Smooth muscle cell (in vitro differentiated cells): ENCODE measurements around the gene POLE. TPM values are rescaled to one million over a fixed set of nuclear protein-coding genes. Genes with fewer than 3 reads are reported as not detected.

Source experiments
- DNase-seq: peaks from one replicate; lab custom pipeline; 2025; ENCODE audit not compliant: unreplicated experiment; lab: John Stamatoyannopoulos, UW
- H2AFZ ChIP-seq: fragments of 200-600 bp; sonication (generic); 2 replicates; pipeline ENCODE4 v1.6.0; 2016; ENCODE audit warnings: antibody characterized with exemption, low read depth, mild to moderate bottlenecking
- H3F3A ChIP-seq: fragments of 200-600 bp; sonication (generic); 2 replicates; pipeline ENCODE4 v1.6.0; 2017; ENCODE audit warnings: antibody characterized with exemption, low read depth
- H3K27ac ChIP-seq: fragments of 200-600 bp; sonication (generic); 2 replicates; pipeline ENCODE4 v1.5.1; 2016; ENCODE audit warnings: low read depth, mild to moderate bottlenecking
- H3K27me3 ChIP-seq: fragments of 200-600 bp; sonication (generic); 2 replicates; pipeline ENCODE4 v1.6.1; 2016; ENCODE audit warnings: low read depth, mild to moderate bottlenecking
- H3K36me3 ChIP-seq: fragments of 200-600 bp; sonication (generic); 2 replicates; pipeline ENCODE4 v1.5.1; 2016; ENCODE audit warnings: low read depth
- H3K4me1 ChIP-seq: fragments of 200-600 bp; sonication (generic); 2 replicates; pipeline ENCODE4 v1.5.1; 2016; ENCODE audit warnings: low read depth
- H3K4me2 ChIP-seq: fragments of 200-600 bp; sonication (generic); 2 replicates; pipeline ENCODE4 v1.6.0; 2016; ENCODE audit warnings: mild to moderate bottlenecking
- H3K4me3 ChIP-seq: fragments of 200-600 bp; sonication (generic); 2 replicates; pipeline ENCODE4 v1.5.1; 2016; ENCODE audit warnings: mild to moderate bottlenecking
- H3K79me2 ChIP-seq: fragments of 200-600 bp; sonication (generic); 2 replicates; pipeline ENCODE4 v1.6.0; 2016; ENCODE audit warnings: low read depth, mild to moderate bottlenecking
- H3K9ac ChIP-seq: fragments of 200-600 bp; sonication (generic); 2 replicates; pipeline ENCODE4 v1.6.0; 2016; ENCODE audit warnings: low read depth
- H3K9me3 ChIP-seq: fragments of 200-600 bp; sonication (generic); replicated peaks from 2 replicates; pipeline ENCODE4 v1.5.1; 2016; ENCODE audit warnings: low read depth
- H4K20me1 ChIP-seq: fragments of 200-600 bp; sonication (generic); 2 replicates; pipeline ENCODE4 v1.6.0; 2016; ENCODE audit warnings: low read depth
- WGBS: methylation state at CpG from one replicate; pipeline ENCODE4 v1.1.7; 2016; ENCODE audit warnings: low lambda C conversion rate; 5-methylcytosine and 5-hydroxymethylcytosine counted together
- polyA plus RNA-seq: library from polyadenylated mRNA; unstranded; fragments of >200 nt; fragmentation: Nextera tagmentation; extraction: Ambion mirVana; gene quantifications from 2 replicates; pipeline ENCODE4 v1.2.1, GENCODE V29; 2016
- total RNA-seq: library from RNA; depleted of rRNA; stranded (reverse); fragments of >200 nt; gene quantifications from 2 replicates; pipeline ENCODE4 v1.2.3, GENCODE V29; 2014
- TF ChIP-seq, protein P1 (sequence below): fragments of 200-600 bp; sonication (generic); IDR thresholded peaks from 2 replicates; pipeline ENCODE4 v1.5.1; 2017; ENCODE audit warnings: borderline replicate concordance, mild to moderate bottlenecking, antibody characterized with exemption; ENCODE audit not compliant: insufficient read depth, poor library complexity, severe bottlenecking

POLE gene
- total and polyA plus RNA-seq, 2 experiments from 2014 or later = 8.5 to 11.5 TPM

DNA sequence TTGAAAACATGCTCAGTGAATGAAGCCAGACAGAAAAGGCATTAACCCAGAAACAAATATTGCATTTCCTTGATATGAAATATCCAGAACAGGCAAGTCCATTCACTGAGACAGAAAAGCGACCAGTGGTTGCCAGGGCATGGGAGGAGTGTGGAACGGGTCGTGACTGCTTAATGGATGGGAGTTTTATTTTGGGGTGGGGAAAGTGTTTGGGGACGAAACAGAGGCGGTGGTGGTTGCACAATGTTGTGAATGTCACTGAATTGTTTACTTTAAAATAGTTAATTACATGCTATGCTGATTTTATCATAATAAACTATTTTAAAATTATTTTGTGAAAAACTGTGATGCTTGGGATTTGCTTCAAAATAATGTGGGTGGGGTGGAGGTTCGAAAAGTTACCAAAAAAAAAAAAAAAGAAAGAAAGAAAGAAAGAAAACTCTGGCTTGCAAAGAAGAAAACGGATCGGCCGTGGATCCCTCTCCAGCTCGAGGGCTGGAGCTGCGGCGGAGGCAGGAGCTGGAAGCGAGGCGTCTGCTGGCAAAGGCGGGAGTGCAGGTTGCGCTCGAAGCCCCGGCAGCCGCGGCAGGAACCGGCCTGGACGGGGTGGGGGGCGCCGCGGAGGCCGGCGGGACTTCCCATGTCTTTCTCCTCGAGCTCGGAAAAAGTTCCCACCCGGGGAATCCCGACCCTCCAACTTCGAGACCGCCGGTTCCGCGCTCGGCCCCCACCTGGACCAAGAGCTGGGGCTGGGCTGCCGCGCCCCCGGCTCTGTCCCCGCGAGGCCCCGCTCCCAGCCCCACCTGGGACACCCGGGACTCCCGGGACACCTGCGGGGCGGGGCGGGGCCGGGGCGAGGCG lies 69.1 kb downstream of the POLE start:
- no peak overlapping the region for H3K9ac ChIP-seq
- H3K27ac ChIP-seq = no peak overlapping the region
- TF ChIP-seq, protein P1, sequence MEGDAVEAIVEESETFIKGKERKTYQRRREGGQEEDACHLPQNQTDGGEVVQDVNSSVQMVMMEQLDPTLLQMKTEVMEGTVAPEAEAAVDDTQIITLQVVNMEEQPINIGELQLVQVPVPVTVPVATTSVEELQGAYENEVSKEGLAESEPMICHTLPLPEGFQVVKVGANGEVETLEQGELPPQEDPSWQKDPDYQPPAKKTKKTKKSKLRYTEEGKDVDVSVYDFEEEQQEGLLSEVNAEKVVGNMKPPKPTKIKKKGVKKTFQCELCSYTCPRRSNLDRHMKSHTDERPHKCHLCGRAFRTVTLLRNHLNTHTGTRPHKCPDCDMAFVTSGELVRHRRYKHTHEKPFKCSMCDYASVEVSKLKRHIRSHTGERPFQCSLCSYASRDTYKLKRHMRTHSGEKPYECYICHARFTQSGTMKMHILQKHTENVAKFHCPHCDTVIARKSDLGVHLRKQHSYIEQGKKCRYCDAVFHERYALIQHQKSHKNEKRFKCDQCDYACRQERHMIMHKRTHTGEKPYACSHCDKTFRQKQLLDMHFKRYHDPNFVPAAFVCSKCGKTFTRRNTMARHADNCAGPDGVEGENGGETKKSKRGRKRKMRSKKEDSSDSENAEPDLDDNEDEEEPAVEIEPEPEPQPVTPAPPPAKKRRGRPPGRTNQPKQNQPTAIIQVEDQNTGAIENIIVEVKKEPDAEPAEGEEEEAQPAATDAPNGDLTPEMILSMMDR = no peak
- H3K4me1 ChIP-seq = peaks cover 3% of the 10 kb centered on the region
- DNase-seq = no peak
- WGBS = 29% methylated on average over 21 of the region's 51 CpGs
- H3K4me2 ChIP-seq = peak overlapping the region; percentile 59
- no peak overlapping the region for H2AFZ ChIP-seq
- no peaks in the 10 kb centered on the region for H3K79me2 ChIP-seq
- peaks cover 4% of the 10 kb centered on the region for H3F3A ChIP-seq
- peaks cover 3% of the 10 kb centered on the region for H4K20me1 ChIP-seq
- H3K27me3 ChIP-seq = peaks cover 61% of the 10 kb centered on the region
- peaks cover 6% of the 10 kb centered on the region for H3K9me3 ChIP-seq
- H3K4me3 ChIP-seq = peak overlapping the region; percentile 29
- H3K36me3 ChIP-seq = no peaks in the 10 kb centered on the region

- no peak overlapping the region for H3K4me2 ChIP-seq
- 88% methylated on average over 4 of the region's 4 CpGs for WGBS
- no peak overlapping the region for H3K27ac ChIP-seq
- DNase-seq = no peak
- H3K27me3 ChIP-seq = peaks cover 68% of the 10 kb centered on the region
- no peaks in the 10 kb centered on the region for H3F3A ChIP-seq
- peaks cover 3% of the 10 kb centered on the region for H3K4me1 ChIP-seq
- H3K79me2 ChIP-seq = no peaks in the 10 kb centered on the region
- no peak overlapping the region for H2AFZ ChIP-seq
- TF ChIP-seq, protein P1 = no peak
- H3K4me3 ChIP-seq = no peak overlapping the region
- no peak overlapping the region for H3K9ac ChIP-seq
- H3K36me3 ChIP-seq = no peaks in the 10 kb centered on the region
- H4K20me1 ChIP-seq = no peaks in the 10 kb centered on the region
- peaks cover 6% of the 10 kb centered on the region for H3K9me3 ChIP-seq
Measured at GRCh38 chr12:132617135-132617701, 69.9 kb downstream of the POLE start.

- Histone ChIP-seq H3K27me3 (peaks cover 67% of the 10 kb centered on the region), H3K4me2 (no peak overlapping the region), H3K4me1 (peaks cover 3% of the 10 kb centered on the region), H4K20me1 (no peaks in the 10 kb centered on the region), H3K4me3 (no peak overlapping the region), H3K9ac (no peak overlapping the region), H3K36me3 (no peaks in the 10 kb centered on the region), H3K79me2 (no peaks in the 10 kb centered on the region), H3K27ac (no peak overlapping the region), H3K9me3 (peaks cover 6% of the 10 kb centered on the region), H2AFZ (no peak overlapping the region), H3F3A (no peaks in the 10 kb centered on the region)
- WGBS = 81% methylated on average over 16 of the region's 16 CpGs
- TF ChIP-seq, protein P1 = no peak
- no peak for DNase-seq
Measured at GRCh38 chr12:132615579-132616038, 71.5 kb downstream of the POLE start.
